Astrocyte of the cerebellum (primary cell): Measurements from ENCODE around the gene FUT6.
"Not testable (repeated sequence)": the region's sequence is repeated elsewhere in the genome, so short reads cannot be mapped to it uniquely, and the experiment has no call there.

Experiments used
- DNase-seq: peaks from one replicate; pipeline ENCODE4 v3.0.0-alpha.2; 2011; ENCODE audit warnings: low read depth
- H3K4me3 ChIP-seq: 2 replicates; pipeline ENCODE4 v1.5.1; 2011; ENCODE audit warnings: mild to moderate bottlenecking, low read depth, low read length, moderate library complexity
- in situ Hi-C: cut with HindIII; loops from 2 replicates; pipeline ENCODE4 v1.10.0; 2017; ENCODE audit warnings: low sequenced_read_pairs
- TF ChIP-seq, protein P1 (sequence below): IDR thresholded peaks from 2 replicates; pipeline ENCODE4 v1.5.1; 2012; ENCODE audit warnings: low read length, low read depth, moderate library complexity, mild to moderate bottlenecking; ENCODE audit errors: missing control alignments

FUT6 gene

DNA sequence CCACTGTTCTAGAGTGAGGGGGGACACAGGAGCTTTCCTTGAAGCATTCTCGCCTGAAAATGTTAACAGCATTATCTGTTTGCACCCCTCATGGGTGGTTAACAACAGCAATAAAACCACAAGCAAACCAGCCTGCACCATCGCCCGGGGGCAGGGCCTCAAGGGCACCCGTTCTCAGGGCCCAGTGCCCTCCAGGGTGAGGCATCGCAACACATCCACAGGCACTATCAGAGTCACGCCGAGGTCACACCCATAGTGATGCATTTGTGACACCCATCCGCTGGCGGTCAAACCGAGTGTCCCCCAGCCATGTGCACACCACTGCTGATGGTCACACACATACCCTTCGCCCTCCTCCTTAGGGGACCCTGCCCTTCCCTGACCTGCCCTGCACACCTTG is 26.3 kb upstream of the FUT6 start:
- no peak overlapping the region for H3K4me3 ChIP-seq
- in situ Hi-C loops: no loop called here
- TF ChIP-seq, protein P1, sequence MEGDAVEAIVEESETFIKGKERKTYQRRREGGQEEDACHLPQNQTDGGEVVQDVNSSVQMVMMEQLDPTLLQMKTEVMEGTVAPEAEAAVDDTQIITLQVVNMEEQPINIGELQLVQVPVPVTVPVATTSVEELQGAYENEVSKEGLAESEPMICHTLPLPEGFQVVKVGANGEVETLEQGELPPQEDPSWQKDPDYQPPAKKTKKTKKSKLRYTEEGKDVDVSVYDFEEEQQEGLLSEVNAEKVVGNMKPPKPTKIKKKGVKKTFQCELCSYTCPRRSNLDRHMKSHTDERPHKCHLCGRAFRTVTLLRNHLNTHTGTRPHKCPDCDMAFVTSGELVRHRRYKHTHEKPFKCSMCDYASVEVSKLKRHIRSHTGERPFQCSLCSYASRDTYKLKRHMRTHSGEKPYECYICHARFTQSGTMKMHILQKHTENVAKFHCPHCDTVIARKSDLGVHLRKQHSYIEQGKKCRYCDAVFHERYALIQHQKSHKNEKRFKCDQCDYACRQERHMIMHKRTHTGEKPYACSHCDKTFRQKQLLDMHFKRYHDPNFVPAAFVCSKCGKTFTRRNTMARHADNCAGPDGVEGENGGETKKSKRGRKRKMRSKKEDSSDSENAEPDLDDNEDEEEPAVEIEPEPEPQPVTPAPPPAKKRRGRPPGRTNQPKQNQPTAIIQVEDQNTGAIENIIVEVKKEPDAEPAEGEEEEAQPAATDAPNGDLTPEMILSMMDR: no peak
- no peak for DNase-seq

DNA sequence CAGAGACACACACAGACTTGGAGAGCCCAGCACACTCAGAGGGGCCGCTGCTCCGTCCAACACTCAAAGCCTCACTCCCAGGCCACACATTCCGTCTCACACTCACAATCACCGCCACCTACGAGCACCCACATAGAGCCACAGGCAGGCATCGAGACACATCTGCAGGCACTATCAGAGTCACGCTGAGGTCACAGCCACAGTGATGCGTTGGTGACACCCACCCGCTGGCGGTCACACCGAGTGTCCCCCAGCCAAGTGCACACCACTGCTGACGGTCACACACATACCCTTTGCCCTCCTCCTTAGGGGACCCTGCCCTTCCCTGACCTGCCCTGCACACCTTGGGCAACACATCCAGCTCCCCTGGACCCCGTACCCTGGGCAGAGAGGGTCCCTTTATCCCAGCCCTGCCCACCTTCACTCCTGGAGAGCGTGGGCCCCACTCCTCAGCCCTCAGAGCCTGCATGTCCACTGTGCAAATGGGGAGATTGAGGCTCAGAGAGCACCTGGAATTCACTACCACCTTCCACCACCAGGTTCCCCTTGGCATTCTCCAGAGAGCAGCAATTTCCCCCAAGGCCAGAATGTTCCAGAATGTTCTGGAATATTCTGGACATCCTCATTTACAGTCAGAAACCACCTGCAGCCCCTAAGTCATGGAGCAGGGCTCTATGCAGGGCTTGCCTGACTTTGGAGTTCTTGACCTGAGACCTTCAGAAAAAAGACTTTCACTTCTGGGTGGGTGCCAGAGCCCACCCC is 25.4 kb upstream of the FUT6 start:
- TF ChIP-seq, protein P1: peak; percentile 35
- DNase-seq: no peak
- in situ Hi-C loops: no loop called here
- H3K4me3 ChIP-seq: no peak overlapping the region

DNA sequence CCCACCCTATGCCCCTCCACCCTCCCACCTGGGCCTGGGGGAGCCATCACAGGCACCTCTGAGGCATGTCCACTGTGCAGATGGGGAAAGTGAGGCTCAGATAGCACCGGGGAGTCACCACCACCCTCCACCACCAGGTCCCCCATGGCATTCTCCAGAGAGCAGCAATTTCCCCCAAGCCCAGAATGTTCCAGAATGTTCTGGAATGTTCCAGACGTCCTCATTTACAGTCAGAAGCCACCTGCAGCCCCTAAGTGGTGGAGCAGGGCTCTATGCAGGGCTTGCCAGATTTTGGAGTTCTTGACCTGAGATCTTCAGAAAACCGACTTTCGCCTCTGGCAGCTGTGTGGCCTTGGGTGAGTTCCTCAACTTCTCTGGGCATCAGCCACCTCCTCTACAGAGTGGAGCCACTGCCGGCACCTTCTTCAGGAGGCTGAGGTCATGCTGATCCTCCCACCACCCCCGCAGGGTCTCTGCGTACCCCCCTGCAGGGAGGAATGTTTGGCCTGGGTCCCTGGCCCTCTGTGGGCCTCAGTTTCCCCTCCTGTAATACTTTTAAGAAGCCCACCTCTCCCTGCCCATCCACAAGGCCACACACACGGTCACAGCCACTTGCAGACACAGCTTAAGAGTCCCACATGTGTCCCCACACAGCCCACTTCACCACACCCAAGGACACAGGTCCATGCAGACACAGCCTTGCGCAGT is 24.7 kb upstream of the FUT6 start:
- no peak overlapping the region for H3K4me3 ChIP-seq
- in situ Hi-C loops: no loop called here
- TF ChIP-seq, protein P1: no peak
- DNase-seq: no peak

DNA sequence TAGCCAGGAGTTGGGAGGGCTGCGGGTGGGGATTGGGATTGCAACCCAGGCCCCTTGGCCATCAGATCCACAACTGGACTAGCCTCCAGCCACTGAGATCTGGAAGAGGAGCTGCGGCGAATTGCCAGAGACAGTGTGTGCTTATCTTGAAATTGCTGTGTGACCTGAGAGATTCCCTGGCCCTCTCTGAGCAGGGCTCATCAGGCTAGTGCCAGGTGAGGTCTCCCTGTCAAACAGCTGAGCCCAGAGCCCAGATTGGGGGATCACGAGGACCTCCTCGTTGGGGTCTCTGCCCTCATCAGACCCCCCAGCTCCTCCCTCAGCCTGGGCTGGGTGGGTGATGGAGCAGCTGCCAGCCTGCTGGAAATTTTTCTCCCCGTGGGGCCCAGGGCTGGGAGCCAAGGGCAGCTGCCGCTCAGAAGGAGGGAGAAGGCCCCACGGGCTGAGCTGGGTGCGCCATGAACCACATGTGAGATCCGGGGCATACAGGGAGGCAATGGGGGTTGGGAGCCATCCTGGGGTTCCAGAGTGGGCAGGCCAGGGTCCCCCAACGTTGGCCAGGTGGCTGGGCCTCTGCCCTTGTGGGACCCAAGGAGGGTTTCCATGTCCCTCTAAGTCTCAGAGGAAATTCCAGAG is 23.6 kb upstream of the FUT6 start:
- in situ Hi-C loops: no loop called here
- TF ChIP-seq, protein P1: no peak
- H3K4me3 ChIP-seq: no peak overlapping the region

DNA sequence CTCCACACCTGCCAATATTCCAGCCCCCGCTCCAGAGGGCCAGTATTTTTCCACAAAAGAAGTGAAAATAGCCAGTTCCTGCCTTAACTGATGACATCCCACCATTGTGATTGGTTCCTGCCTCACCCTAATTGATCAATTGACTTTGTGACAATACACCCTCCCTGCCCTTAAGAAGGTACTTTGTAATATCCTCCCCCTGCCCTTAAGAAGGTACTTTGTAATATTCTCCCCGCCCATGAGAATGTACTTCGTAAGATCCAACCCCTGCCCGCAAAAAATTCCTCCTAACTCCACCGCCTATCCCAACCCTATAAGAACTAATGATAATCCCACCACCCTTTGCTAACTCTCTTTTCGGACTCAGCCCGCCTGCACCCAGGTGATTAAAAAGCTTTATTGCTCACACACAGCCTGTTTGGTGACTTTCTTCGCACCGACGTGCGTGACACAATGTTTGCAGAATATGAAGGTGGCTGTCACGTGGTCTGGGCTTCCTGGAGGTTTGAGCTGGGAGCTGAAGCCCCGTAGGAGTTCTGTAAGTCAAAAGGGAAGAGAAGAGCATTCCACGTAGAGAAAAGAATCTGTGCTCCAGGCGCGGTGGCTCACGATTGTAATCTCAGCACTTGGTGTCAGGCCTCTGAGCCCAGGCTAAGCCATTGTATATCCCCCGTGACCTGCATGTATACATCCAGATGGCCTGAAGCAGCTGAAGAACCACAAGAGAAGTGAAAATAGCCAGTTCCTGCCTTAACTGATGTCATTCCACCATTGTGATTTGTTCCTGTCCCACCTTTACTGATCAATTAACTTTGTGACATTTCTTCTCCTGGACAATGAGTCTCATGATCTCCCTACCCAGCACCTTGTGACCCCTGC is 17.9 kb upstream of the FUT6 start:
- TF ChIP-seq, protein P1: no peak
- in situ Hi-C loops: no loop called here
- DNase-seq: no peak
- no peak overlapping the region for H3K4me3 ChIP-seq

More for the DNA sequence above, 23.6 kb upstream of the FUT6 start:
- DNase-seq: no peak

DNA sequence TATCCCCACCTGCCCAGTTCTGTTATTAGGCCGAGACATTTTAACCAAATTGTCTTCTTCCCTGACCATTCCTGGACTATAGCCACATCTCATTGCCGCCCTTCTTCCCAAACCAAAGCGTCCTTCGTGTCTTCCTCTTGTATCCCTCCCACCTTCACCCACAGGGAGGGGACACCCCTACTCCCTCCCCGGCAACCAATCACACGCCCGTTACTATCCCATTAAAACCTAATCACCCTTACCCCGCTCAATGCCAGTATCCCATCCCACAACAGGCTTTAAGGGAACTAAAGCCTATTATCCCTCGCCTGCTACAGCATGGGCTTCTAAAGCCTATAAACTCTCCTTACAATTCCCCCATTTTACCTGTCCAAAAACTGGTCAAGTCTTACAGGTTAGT is 15.6 kb upstream of the FUT6 start:
- DNase-seq, H3K4me3 ChIP-seq, in situ Hi-C loops: not testable (repeated sequence)

DNA sequence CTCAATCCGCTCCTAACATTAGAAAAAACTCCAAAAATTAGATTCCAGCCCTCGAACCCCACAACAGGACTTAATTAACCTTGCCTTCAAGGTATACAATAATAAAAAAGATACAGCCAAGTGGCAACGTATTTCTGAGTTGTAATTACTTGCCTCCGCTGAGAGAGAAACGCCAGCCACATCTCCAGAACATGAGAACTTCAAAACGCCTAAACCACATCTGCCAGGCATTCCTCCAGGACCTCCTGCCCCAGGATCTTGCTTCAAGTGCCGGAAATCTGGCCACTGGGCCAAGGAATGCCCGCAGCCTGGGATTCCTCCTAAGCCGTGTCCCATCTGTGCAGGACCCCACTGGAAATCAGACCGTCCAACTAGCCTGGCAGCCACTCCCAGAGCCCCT is 14.6 kb upstream of the FUT6 start:
- H3K4me3 ChIP-seq, in situ Hi-C loops, DNase-seq: not testable (repeated sequence)
